Karpas-422 (cell line): ENCODE measurements around the gene DGKB. TPM values are rescaled to one million over a fixed set of nuclear protein-coding genes. Genes with fewer than 3 reads are reported as not detected.

Source experiments
- DNase-seq: peaks from one replicate; pipeline ENCODE4 v3.0.0-alpha.2; 2015
- H2AFZ ChIP-seq: fragments of 200-600 bp; sonication (generic); 2 replicates; pipeline ENCODE4 v1.6.1; 2014; ENCODE audit warnings: antibody characterized with exemption, low read length, mixed read lengths
- H3K27ac ChIP-seq: fragments of 200-600 bp; sonication (generic); 2 replicates; pipeline ENCODE4 v1.5.1; 2014; ENCODE audit warnings: mild to moderate bottlenecking, low read length, moderate library complexity
- H3K27me3 ChIP-seq: fragments of 200-600 bp; sonication (generic); 2 replicates; pipeline ENCODE4 v1.6.1; 2014; ENCODE audit warnings: low read length, mixed read lengths
- H3K36me3 ChIP-seq: fragments of 200-600 bp; sonication (generic); 2 replicates; pipeline ENCODE4 v1.6.1; 2014; ENCODE audit warnings: low read length, mixed read lengths; ENCODE audit not compliant: insufficient read depth
- H3K4me1 ChIP-seq: fragments of 200-600 bp; sonication (generic); 2 replicates; pipeline ENCODE4 v1.6.1; 2014; ENCODE audit warnings: mild to moderate bottlenecking, low read length, mixed read lengths
- H3K4me2 ChIP-seq: fragments of 200-600 bp; sonication (generic); 2 replicates; pipeline ENCODE4 v1.6.1; 2014; ENCODE audit warnings: low read length, low read depth, mild to moderate bottlenecking; ENCODE audit not compliant: poor library complexity, severe bottlenecking
- H3K4me3 ChIP-seq: fragments of 200-600 bp; sonication (generic); 2 replicates; pipeline ENCODE4 v1.5.1; 2014; ENCODE audit warnings: mild to moderate bottlenecking, antibody characterized with exemption, low read length, mixed read lengths
- H3K79me2 ChIP-seq: fragments of 200-600 bp; sonication (generic); 2 replicates; pipeline ENCODE4 v1.6.1; 2014; ENCODE audit warnings: mild to moderate bottlenecking, low read length, mixed read lengths
- H3K9ac ChIP-seq: fragments of 200-600 bp; sonication (generic); 2 replicates; pipeline ENCODE4 v1.6.0; 2014; ENCODE audit warnings: low read length
- H3K9me2 ChIP-seq: fragments of 200-600 bp; sonication (generic), shearing (Covaris generic); replicated peaks from 2 replicates; pipeline ENCODE4 v1.6.0; 2014; ENCODE audit warnings: mild to moderate bottlenecking, low read length, moderate library complexity; ENCODE audit not compliant: insufficient read depth
- H3K9me3 ChIP-seq: fragments of 300-700, 200-600 bp; sonication (generic); 2 replicates; pipeline ENCODE4 v1.6.1; 2014; ENCODE audit warnings: low read length, mixed read lengths
- H4K20me1 ChIP-seq: fragments of 200-600 bp; sonication (generic); 2 replicates; pipeline ENCODE4 v1.6.1; 2014; ENCODE audit warnings: mild to moderate bottlenecking, antibody characterized with exemption, low read length, low read depth; ENCODE audit not compliant: insufficient read depth
- total RNA-seq: library from RNA; depleted of rRNA; stranded (reverse); fragments of >200 nt; shearing (Covaris generic); gene quantifications from 2 replicates; pipeline ENCODE4 v1.2.3, GENCODE V29; 2014; ENCODE audit warnings: low replicate concordance

Gene DGKB
- total RNA-seq, 1 experiment from 2014 or later: not detected

DNA sequence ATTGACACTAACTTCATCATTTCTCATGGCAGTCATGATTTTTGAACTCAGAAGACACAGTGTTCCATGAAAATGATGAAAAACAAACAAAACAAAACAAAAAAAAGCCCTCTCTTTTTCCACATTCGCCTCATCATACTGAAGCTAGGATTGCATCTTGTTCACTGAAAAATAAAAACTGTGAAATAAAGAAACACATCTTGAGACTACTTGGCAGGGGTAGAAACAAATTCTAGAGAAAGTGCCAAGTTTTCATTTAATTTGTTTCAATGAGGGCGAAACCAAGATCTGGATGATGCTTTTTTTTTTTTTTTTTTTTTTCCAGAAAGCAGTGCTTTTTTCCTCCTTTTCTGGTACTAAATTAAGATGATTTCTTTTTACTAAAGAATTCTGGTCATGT is 562.7 kb downstream of the DGKB start:
- Histone ChIP-seq H3K4me1 (no peaks in the 10 kb centered on the region), H3K27me3 (no peaks in the 10 kb centered on the region), H3K36me3 (no peaks in the 10 kb centered on the region), H3K4me3 (no peak overlapping the region), H3K9ac (no peak overlapping the region), H3K9me2 (no peaks in the 10 kb centered on the region), H3K27ac (no peak overlapping the region), H2AFZ (no peak overlapping the region), H3K9me3 (no peaks in the 10 kb centered on the region), H4K20me1 (no peaks in the 10 kb centered on the region), H3K4me2 (no peak overlapping the region), H3K79me2 (no peaks in the 10 kb centered on the region)
- no peak for DNase-seq

GRCh38 chr7:14336256-14336655 is 566.3 kb downstream of the DGKB start:
- Histone ChIP-seq H3K4me3 (no peak overlapping the region), H4K20me1 (no peaks in the 10 kb centered on the region), H3K4me2 (no peak overlapping the region), H3K4me1 (no peaks in the 10 kb centered on the region), H3K27ac (no peak overlapping the region), H3K79me2 (no peaks in the 10 kb centered on the region), H3K9me2 (no peaks in the 10 kb centered on the region), H3K27me3 (no peaks in the 10 kb centered on the region), H3K36me3 (no peaks in the 10 kb centered on the region), H2AFZ (no peak overlapping the region), H3K9me3 (no peaks in the 10 kb centered on the region), H3K9ac (no peak overlapping the region)
- no peak for DNase-seq

DNA sequence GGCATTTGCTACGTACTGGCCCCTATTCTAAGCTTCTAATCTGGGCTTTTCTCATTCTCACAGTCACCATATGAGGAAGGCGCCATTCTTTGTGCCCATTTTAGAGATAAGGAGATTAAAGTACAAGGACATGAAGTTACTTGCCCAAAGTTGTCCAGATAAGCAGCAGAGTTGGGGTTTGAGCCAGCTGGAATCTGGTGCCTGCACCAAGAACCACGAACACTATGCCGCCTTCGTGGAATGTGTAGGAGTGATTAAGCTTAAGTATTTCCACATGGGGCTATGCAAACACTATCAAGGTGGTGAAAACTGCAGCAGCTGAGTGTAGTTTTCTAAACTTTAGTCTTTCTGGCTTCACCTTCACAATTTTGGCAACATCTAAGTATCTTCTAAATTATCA is 570.4 kb downstream of the DGKB start:
- H3K4me2 ChIP-seq: no peak overlapping the region
- H3K27me3 ChIP-seq: no peaks in the 10 kb centered on the region
- no peak overlapping the region for H3K9ac ChIP-seq
- no peak for DNase-seq
- H3K27ac ChIP-seq: no peak overlapping the region
- no peaks in the 10 kb centered on the region for H3K36me3 ChIP-seq
- no peaks in the 10 kb centered on the region for H3K4me1 ChIP-seq
- H3K4me3 ChIP-seq: no peak overlapping the region
- no peaks in the 10 kb centered on the region for H3K9me2 ChIP-seq
- no peaks in the 10 kb centered on the region for H4K20me1 ChIP-seq
- no peak overlapping the region for H2AFZ ChIP-seq
- no peaks in the 10 kb centered on the region for H3K79me2 ChIP-seq
- no peaks in the 10 kb centered on the region for H3K9me3 ChIP-seq

DNA sequence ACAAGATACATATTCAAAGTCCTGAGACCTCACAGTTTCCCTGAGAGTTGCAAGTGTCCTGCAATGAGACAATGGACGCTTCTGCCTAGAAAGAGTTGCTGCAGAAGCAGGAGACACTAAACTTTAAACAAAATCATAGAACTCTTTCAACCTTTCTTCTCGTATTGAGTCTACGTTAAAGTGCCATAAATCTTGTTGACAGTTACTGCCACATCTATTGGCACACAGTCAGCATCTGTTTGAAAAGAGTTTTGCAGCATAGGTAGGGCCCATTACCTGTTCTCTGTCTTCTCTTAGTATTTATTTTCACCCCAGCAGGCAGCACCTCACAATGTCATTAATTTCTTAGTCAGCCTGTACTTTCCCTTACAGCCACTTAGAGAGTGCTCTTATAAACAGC is 577.8 kb downstream of the DGKB start:
- Histone ChIP-seq H3K4me1 (no peaks in the 10 kb centered on the region), H3K27me3 (no peaks in the 10 kb centered on the region), H4K20me1 (no peaks in the 10 kb centered on the region), H3K9ac (no peak overlapping the region), H3K27ac (no peak overlapping the region), H3K4me3 (no peak overlapping the region), H3K79me2 (no peaks in the 10 kb centered on the region), H3K9me2 (no peaks in the 10 kb centered on the region), H3K4me2 (no peak overlapping the region), H3K9me3 (no peaks in the 10 kb centered on the region), H3K36me3 (no peaks in the 10 kb centered on the region), H2AFZ (no peak overlapping the region)
- DNase-seq: no peak

- Histone ChIP-seq H3K27ac (no peak overlapping the region), H4K20me1 (no peaks in the 10 kb centered on the region), H3K9ac (no peak overlapping the region), H3K27me3 (no peaks in the 10 kb centered on the region), H3K9me2 (no peaks in the 10 kb centered on the region), H2AFZ (no peak overlapping the region), H3K9me3 (no peaks in the 10 kb centered on the region), H3K4me2 (no peak overlapping the region), H3K4me3 (no peak overlapping the region), H3K4me1 (no peaks in the 10 kb centered on the region), H3K79me2 (no peaks in the 10 kb centered on the region), H3K36me3 (no peaks in the 10 kb centered on the region)
- DNase-seq: no peak
These were observed 579.8 kb downstream of the DGKB start for GRCh38 chr7:14322724-14323123.

GRCh38 chr7:14321947-14322346 is 580.6 kb downstream of the DGKB start:
- H3K4me2 ChIP-seq: no peak overlapping the region
- no peak overlapping the region for H2AFZ ChIP-seq
- DNase-seq: no peak
- no peaks in the 10 kb centered on the region for H3K4me1 ChIP-seq
- H3K4me3 ChIP-seq: no peak overlapping the region
- no peaks in the 10 kb centered on the region for H3K79me2 ChIP-seq
- no peak overlapping the region for H3K9ac ChIP-seq
- H3K27ac ChIP-seq: no peak overlapping the region
- H3K36me3 ChIP-seq: no peaks in the 10 kb centered on the region
- no peaks in the 10 kb centered on the region for H3K9me2 ChIP-seq
- no peaks in the 10 kb centered on the region for H4K20me1 ChIP-seq
- no peaks in the 10 kb centered on the region for H3K9me3 ChIP-seq
- H3K27me3 ChIP-seq: no peaks in the 10 kb centered on the region

DNA sequence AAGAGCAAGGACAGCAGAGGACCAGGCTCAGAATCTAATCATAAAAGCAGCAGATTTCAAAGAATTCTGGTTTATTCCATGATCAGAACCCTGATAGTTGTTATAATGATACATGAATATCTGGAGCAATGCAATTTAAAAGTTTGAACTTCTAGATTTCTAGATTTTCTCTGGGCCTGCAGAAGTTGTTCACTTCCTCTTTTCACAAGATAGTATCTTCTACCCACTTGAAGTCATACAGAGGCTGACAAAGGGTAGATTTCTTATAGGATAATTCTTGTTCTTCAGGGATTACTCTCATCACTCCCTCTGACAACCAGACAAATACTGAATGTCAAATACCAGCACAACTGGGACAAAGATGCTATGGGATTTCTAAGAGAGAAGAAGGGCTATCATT is 593.1 kb downstream of the DGKB start:
- H3K27ac ChIP-seq: no peak overlapping the region
- no peaks in the 10 kb centered on the region for H3K9me2 ChIP-seq
- no peaks in the 10 kb centered on the region for H3K4me1 ChIP-seq

GRCh38 chr7:14305233-14305866 is 597.2 kb downstream of the DGKB start:
- no peak for DNase-seq
- H2AFZ ChIP-seq: no peak overlapping the region

More for the DNA sequence above, 593.1 kb downstream of the DGKB start:
- H3K36me3 ChIP-seq: no peaks in the 10 kb centered on the region
- H3K79me2 ChIP-seq: no peaks in the 10 kb centered on the region
- no peak overlapping the region for H2AFZ ChIP-seq
- H3K9me3 ChIP-seq: no peaks in the 10 kb centered on the region
- H3K27me3 ChIP-seq: no peaks in the 10 kb centered on the region
- no peaks in the 10 kb centered on the region for H4K20me1 ChIP-seq
- no peak for DNase-seq
- no peak overlapping the region for H3K4me2 ChIP-seq
- no peak overlapping the region for H3K9ac ChIP-seq
- no peak overlapping the region for H3K4me3 ChIP-seq

GRCh38 chr7:14303536-14303935 is 599.0 kb downstream of the DGKB start:
- no peaks in the 10 kb centered on the region for H3K4me1 ChIP-seq
- H3K27me3 ChIP-seq: no peaks in the 10 kb centered on the region
- H3K4me2 ChIP-seq: no peak overlapping the region
- H2AFZ ChIP-seq: no peak overlapping the region
- no peak for DNase-seq
- H4K20me1 ChIP-seq: no peaks in the 10 kb centered on the region
- H3K4me3 ChIP-seq: no peak overlapping the region
- no peak overlapping the region for H3K27ac ChIP-seq
- no peaks in the 10 kb centered on the region for H3K9me3 ChIP-seq
- no peaks in the 10 kb centered on the region for H3K9me2 ChIP-seq
- H3K79me2 ChIP-seq: no peaks in the 10 kb centered on the region
- no peak overlapping the region for H3K9ac ChIP-seq
- no peaks in the 10 kb centered on the region for H3K36me3 ChIP-seq

More at GRCh38 chr7:14305233-14305866, 597.2 kb downstream of the DGKB start:
- Histone ChIP-seq H3K4me3 (no peak overlapping the region), H3K9ac (no peak overlapping the region), H4K20me1 (no peaks in the 10 kb centered on the region), H3K4me1 (no peaks in the 10 kb centered on the region), H3K79me2 (no peaks in the 10 kb centered on the region), H3K36me3 (no peaks in the 10 kb centered on the region), H3K4me2 (no peak overlapping the region), H3K9me2 (no peaks in the 10 kb centered on the region), H3K9me3 (no peaks in the 10 kb centered on the region), H3K27ac (no peak overlapping the region), H3K27me3 (no peaks in the 10 kb centered on the region)
